ENCODE measurements around the gene C1QTNF6.

C1QTNF6 gene

GRCh38 chr22:37139762-37140161, 48.3 kb downstream of the C1QTNF6 start:
- no peak for DNase-seq

GRCh38 chr22:37138849-37139561, 49.0 kb downstream of the C1QTNF6 start:
- DNase-seq = no peak

DNA sequence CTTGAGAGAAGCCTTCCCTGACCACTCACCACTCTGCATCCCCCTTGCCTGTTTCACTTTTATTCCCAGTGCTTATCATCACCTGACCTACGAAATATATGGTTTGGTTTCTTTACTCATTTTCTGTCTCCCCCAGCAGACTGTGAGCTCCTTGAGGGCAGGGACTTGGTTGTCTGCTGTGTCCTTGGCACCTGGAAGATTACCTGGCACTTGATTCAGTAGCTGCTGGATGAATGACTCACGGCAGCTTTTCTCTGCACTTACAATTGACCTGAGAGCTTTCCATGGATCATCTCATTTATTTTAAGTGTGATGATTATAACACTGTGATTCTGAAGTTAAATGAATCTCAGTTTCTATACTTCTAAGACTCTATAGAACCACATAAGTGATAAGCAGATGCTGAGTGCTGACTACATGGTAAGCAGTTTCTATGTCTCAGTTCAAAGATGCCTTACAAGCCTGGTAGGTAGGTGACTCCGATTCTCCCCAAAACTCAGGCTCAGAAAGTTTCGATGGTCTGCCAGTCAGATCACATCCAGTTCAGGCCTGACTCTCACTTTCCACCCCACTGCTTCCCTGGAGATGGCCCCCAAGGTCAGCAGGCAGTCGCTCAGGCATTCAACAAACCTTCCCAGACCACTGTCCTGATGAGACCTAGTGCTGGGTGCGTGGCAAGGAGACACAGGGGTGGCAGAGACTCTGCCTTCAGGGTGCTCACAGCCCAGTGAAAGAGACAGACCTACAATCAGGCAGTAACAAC, 50.0 kb downstream of the C1QTNF6 start:
- no peak for DNase-seq

DNA sequence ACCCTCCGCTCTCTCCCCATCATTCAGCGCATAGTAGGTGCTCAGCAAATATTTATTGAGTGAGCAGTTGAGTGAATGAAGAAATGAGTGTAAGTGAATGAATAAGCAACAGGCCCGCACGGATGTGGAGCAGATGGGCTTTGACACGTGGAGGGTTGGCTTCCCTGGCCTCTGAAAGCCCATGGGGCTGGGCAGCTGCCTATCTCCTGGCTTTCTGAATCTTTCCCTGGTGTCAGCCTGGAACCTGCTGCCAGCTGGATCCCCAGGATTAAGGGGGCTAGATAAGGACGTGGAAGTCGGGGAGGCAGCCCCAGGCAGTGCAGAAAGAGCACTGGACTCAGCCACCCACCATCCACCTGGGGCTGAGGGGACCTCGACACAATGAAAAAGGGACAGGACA, 50.9 kb downstream of the C1QTNF6 start:
- DNase-seq = no peak

DNA sequence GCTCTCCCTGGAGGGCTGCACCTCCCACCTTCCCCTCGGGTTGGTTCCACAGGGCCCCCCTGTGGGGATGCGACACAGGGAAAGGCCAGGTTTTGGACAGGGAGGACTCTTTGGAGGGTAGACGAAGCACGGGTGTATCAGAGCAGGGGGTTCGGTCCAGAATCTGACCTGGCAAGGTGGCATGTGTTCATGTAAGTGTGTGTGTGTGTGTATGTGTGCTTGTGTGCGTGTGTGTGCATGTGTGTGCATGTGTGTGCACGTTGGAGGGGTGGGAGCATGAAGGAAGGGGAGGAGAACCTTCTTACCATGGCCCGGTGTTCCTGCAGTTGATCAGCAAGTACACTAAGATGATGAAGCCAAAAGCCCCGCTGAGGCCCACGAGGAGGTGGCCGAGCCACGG, 53.0 kb downstream of the C1QTNF6 start:
- DNase-seq = no peak

DNA sequence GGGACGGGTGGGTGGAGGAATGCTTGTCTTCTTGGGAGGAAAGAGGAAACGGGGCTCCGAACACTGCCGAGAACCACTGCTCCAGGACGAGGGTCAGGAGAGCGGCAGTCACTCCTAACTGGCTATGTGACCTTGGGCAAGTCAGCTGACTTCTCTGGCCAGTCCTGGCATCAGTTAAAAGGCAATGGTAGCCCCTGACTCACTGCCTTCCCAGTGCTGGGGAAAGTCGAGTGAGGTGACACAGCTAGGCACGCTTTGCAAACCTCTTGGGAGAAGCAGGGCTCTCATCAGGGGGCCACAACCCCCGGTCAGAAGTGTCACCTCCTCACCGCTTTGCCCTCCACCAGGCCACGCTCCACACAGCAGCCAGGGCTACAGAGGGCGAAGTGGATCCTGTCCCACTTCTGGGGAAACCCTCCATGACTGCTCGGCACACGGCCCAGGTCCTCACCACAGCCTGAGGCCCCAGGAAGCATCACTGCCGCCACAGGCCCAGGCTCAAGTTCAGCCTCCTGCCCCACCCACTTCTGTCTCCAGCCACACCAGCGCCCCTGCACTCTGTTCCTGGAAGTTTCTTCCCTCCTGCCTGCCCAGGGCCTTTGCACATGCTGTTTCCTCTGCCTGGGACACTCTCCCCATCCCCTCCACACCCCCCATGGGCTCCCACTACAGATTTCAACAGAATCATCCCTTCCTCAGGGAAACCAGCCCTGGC, 54.6 kb downstream of the C1QTNF6 start:
- no peak for DNase-seq

DNA sequence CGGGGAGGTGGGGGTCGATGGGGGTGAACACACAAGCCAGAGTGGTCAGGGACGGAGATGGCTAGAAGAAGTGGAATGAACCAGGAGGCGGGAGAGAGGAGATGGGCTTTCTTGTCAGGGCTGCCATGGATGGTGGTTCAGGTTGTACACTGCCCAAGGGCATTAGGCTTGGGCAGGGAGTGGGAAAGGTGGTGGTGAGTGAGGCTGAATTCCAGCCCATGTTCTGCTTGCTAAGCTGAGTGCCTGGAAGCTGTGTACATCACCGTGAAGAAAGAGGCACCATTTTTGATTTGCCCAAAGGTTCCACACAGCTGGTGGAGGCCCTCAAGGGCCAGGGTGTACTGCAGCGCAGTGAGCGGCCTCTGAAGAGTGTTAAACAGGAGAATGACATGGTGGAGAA, 55.3 kb downstream of the C1QTNF6 start:
- no peak for DNase-seq

Measured in activated CD8-positive, alpha-beta memory T cell treated with anti-CD3 and anti-CD28 coated beads for 24 hours (primary cell).